Motor neuron (in vitro differentiated cells): ENCODE measurements around the gene TSPO2. TPM values are rescaled to one million over a fixed set of nuclear protein-coding genes. Genes with fewer than 3 reads are reported as not detected.
A peak's percentile ranks its signal among the peaks of the same experiment; 100 is the strongest.

ENCODE experiments used
- ATAC-seq, 8 experiments: fragments of 200-7000 bp; cut with Tn5 transposase; replicated peaks in 6 of 8; 2 replicates each; pipeline ENCODE4 v1.8.0; 2021; ENCODE audit warnings: mild to moderate bottlenecking in 8 of 8, moderate library complexity in 8 of 8
- H3K27ac ChIP-seq, 2 donors: fragments of 250-450 bp; sonication (Bioruptor Pico); 2 replicates each; pipeline ENCODE4 v1.9.0; 2021; ENCODE audit warnings: antibody characterized with exemption in 2 of 2, mild to moderate bottlenecking in 2 of 2, moderate library complexity in 1 of 2
- H3K4me1 ChIP-seq, 2 donors: fragments of 250-450 bp; sonication (Bioruptor Pico); replicated peaks in 1 of 2; 2 replicates each; pipeline ENCODE4 v1.6.1; 2021; ENCODE audit warnings: antibody characterized with exemption in 2 of 2, mild to moderate bottlenecking in 2 of 2, moderate library complexity in 1 of 2
- H3K4me3 ChIP-seq, 5 donors: fragments of 250-450 bp; sonication (Bioruptor Pico); 2 replicates each; pipeline ENCODE4 v1.9.0; 2021; ENCODE audit warnings: antibody characterized with exemption in 5 of 5, mild to moderate bottlenecking in 5 of 5, moderate library complexity in 4 of 5
- WGBS, 10 experiments: fragments of 450-650 bp; shearing (Covaris generic); methylation state at CpG; one replicate each; pipeline ENCODE4 v1.0.0; 2022; 5-methylcytosine and 5-hydroxymethylcytosine counted together
- in situ Hi-C, 9 experiments: fragments of 400-800 bp; cut with MboI; loops; one replicate each; pipeline ENCODE4 v1.15.0; 2021; ENCODE audit warnings: low sequenced_read_pairs in 9 of 9, low pct_unique_long_range_greater_than_20kb in 2 of 9; ENCODE audit not compliant: unreplicated experiment in 9 of 9
- total RNA-seq, 8 experiments: library from RNA; unstranded; fragments of 300-600 nt; gene quantifications; 2 replicates each; pipeline versions ENCODE4 v1.2.3 to v1.2.4, GENCODE V29; 2022

TSPO2 gene
- total RNA-seq, 8 experiments from 2014 or later, result 0.23 TPM; not detected in 7

GRCh38 chr6:41072836-41073202, 30.6 kb downstream of the TSPO2 start, which contains the start of gene NFYA:
Gene NFYA (plus strand): TSS chr6:41072974. CDS start chr6:41079090, 6,116 bp downstream.
- WGBS, 10 experiments, result no CpG with 5 or more reads among the region's 37 CpGs
- in situ Hi-C loops, result loop anchor here in 3 of 9 experiments (25.0 kb wide), 1 partner anchor 1711 kb away; no protein-coding TSS in a partner anchor
- Histone ChIP-seq H3K4me1 (peaks cover 0 to 7% of the 10 kb centered on the region in 2 donors), H3K4me3 (peak within 1 kb of the TSS; percentile 55 to 79 (median 66)), H3K27ac (peak within 1 kb of the TSS; percentile 95)
- ATAC-seq, result peak; percentile 66 to 85 (median 83)

GRCh38 chr6:41073203-41073967, 31.1 kb downstream of the TSPO2 start:
- in situ Hi-C loops, result loop anchor here in 3 of 9 experiments (25.0 kb wide), 1 partner anchor 1711 kb away; no protein-coding TSS in a partner anchor
- Histone ChIP-seq H3K4me1 (peaks cover 0 to 7% of the 10 kb centered on the region in 2 donors), H3K27ac (peak overlapping the region; percentile 95), H3K4me3 (peak overlapping the region; percentile 55 to 79 (median 66))
- WGBS, 10 experiments, result 0% methylated on average over 1 to 8 of the region's 74 CpGs; no CpG with 5 or more reads in 6 of the 10 experiments
- ATAC-seq, result peak; percentile 4 to 23 (median 10)

- in situ Hi-C loops, result loop anchor here in 3 of 9 experiments (25.0 kb wide), 1 partner anchor 1712 kb away; no protein-coding TSS in a partner anchor
- no peak for ATAC-seq
- Histone ChIP-seq H3K4me3 (peak overlapping the region; percentile 55 to 79 (median 66)), H3K4me1 (peaks cover 0 to 7% of the 10 kb centered on the region in 2 donors), H3K27ac (peak overlapping the region; percentile 95)
- WGBS, 10 experiments, result 0 to 17% (median 1%) methylated on average over 1 to 11 of the region's 11 CpGs
Measured at GRCh38 chr6:41073968-41074691, 31.9 kb downstream of the TSPO2 start.

- 3 to 62% (median 44%) methylated on average over 3 to 11 of the region's 11 CpGs for WGBS, 10 experiments
- H3K4me1 ChIP-seq, result peaks cover 0 to 7% of the 10 kb centered on the region in 2 donors
- no peak for ATAC-seq
- in situ Hi-C loops, result loop anchor here in 4 of 9 experiments (25.0 kb wide), 2 partner anchors 237 to 1713 kb away; no protein-coding TSS in a partner anchor
- H3K4me3 ChIP-seq, result peak overlapping the region; percentile 55 to 79 (median 66)
- H3K27ac ChIP-seq, result no peak overlapping the region
Measured at GRCh38 chr6:41074692-41075436, 32.6 kb downstream of the TSPO2 start.

GRCh38 chr6:41075651-41076626, 33.7 kb downstream of the TSPO2 start:
- WGBS, 10 experiments, result 42 to 91% (median 79%) methylated on average over 1 to 4 of the region's 4 CpGs
- Histone ChIP-seq H3K4me1 (peaks cover 0 to 7% of the 10 kb centered on the region in 2 donors), H3K4me3 (no peak overlapping the region), H3K27ac (no peak overlapping the region)
- in situ Hi-C loops, result loop anchor here in 1 of 9 experiments (25.0 kb wide), 1 partner anchor 236 kb away; no protein-coding TSS in a partner anchor
- ATAC-seq, result no peak

GRCh38 chr6:41077536-41077935, 35.3 kb downstream of the TSPO2 start:
- no peak overlapping the region for H3K27ac ChIP-seq
- no peak overlapping the region for H3K4me3 ChIP-seq
- 75 to 100% (median 94%) methylated on average over 1 to 2 of the region's 2 CpGs; no CpG with 5 or more reads in 2 of the 10 experiments for WGBS, 10 experiments
- peaks cover 0 to 7% of the 10 kb centered on the region in 2 donors for H3K4me1 ChIP-seq
- in situ Hi-C loops, result loop anchor here in 1 of 9 experiments (25.0 kb wide), 1 partner anchor 235 kb away; no protein-coding TSS in a partner anchor
- no peak for ATAC-seq

- no peak overlapping the region for H3K4me3 ChIP-seq
- in situ Hi-C loops, result loop anchor here in 1 of 9 experiments (25.0 kb wide), 1 partner anchor 234 kb away; no protein-coding TSS in a partner anchor
- no peak for ATAC-seq
- no peak overlapping the region for H3K27ac ChIP-seq
- 74 to 100% (median 95%) methylated on average over 1 to 3 of the region's 3 CpGs; no CpG with 5 or more reads in 1 of the 10 experiments for WGBS, 10 experiments
- H3K4me1 ChIP-seq, result peaks cover 0 to 7% of the 10 kb centered on the region in 2 donors
Measured at GRCh38 chr6:41078101-41078500, 35.8 kb downstream of the TSPO2 start.

GRCh38 chr6:41079080-41079479, 36.8 kb downstream of the TSPO2 start:
- H3K4me3 ChIP-seq, result no peak overlapping the region
- no peak overlapping the region for H3K27ac ChIP-seq
- H3K4me1 ChIP-seq, result peaks cover 0 to 7% of the 10 kb centered on the region in 2 donors
- WGBS, 10 experiments, result 83 to 100% (median 100%) methylated on average over 1 of the region's 1 CpG; no CpG with 5 or more reads in 4 of the 10 experiments
- ATAC-seq, result no peak
- in situ Hi-C loops, result loop anchor here in 1 of 9 experiments (25.0 kb wide), 1 partner anchor 233 kb away; no protein-coding TSS in a partner anchor

- WGBS, 10 experiments, result 89 to 100% (median 100%) methylated on average over 1 to 2 of the region's 2 CpGs; no CpG with 5 or more reads in 3 of the 10 experiments
- Histone ChIP-seq H3K4me3 (no peak overlapping the region), H3K4me1 (no peaks in the 10 kb centered on the region), H3K27ac (no peak overlapping the region)
- in situ Hi-C loops, result loop anchor here in 2 of 9 experiments (10.0 to 25.0 kb wide), 2 partner anchors 232 to 234 kb away; no protein-coding TSS in a partner anchor
- no peak for ATAC-seq
Measured at GRCh38 chr6:41080621-41081020, 38.4 kb downstream of the TSPO2 start.

GRCh38 chr6:41083072-41083471, 40.8 kb downstream of the TSPO2 start:
- Histone ChIP-seq H3K27ac (no peak overlapping the region), H3K4me1 (no peaks in the 10 kb centered on the region), H3K4me3 (no peak overlapping the region)
- ATAC-seq, result no peak
- in situ Hi-C loops, result loop anchor here in 2 of 9 experiments (10.0 to 25.0 kb wide), 2 partner anchors 229 to 232 kb away; no protein-coding TSS in a partner anchor

GRCh38 chr6:41085182-41085581, 42.9 kb downstream of the TSPO2 start:
- Histone ChIP-seq H3K4me3 (no peak overlapping the region), H3K4me1 (no peaks in the 10 kb centered on the region), H3K27ac (no peak overlapping the region)
- in situ Hi-C loops, result loop anchor here in 2 of 9 experiments (10.0 to 25.0 kb wide), 2 partner anchors 227 to 230 kb away; no protein-coding TSS in a partner anchor
- ATAC-seq, result no peak
